Tibial artery (tissue), 4 donors: ENCODE measurements around the gene KAT6B.

Source experiments
- DNase-seq, 2 donors: peaks; one replicate each; pipeline ENCODE4 v3.0.0-alpha.2; 2019
- H3K27ac ChIP-seq, 2 donors: fragments of 200-600 bp; sonication (generic) in 1 of 2; 1 replicate in 1 of 2; 2 replicates in 1 of 2; pipeline ENCODE4 v1.5.1; 2018 to 2019; ENCODE audit warnings: mild to moderate bottlenecking in 1 of 2
- H3K27me3 ChIP-seq, 2 donors: fragments of 200-600 bp; sonication (generic) in 1 of 2; one replicate each; pipeline versions ENCODE4 v1.5.1 to v1.6.0; 2016 to 2019
- H3K36me3 ChIP-seq, 3 donors: fragments of 200-600 bp; sonication (generic) in 2 of 3; one replicate each; pipeline ENCODE4 v1.5.1; 2016 to 2019; ENCODE audit warnings: mild to moderate bottlenecking in 2 of 3
- H3K4me1 ChIP-seq, 4 donors: fragments of 200-600 bp; sonication (generic) in 2 of 4; 1 replicate in 3 of 4; 2 replicates in 1 of 4; pipeline ENCODE4 v1.5.1; 2016 to 2019
- H3K4me3 ChIP-seq, 2 donors: fragments of 200-600 bp; sonication (generic) in 1 of 2; 1 replicate in 1 of 2; 2 replicates in 1 of 2; pipeline ENCODE4 v1.5.1; 2018 to 2019; ENCODE audit warnings: mild to moderate bottlenecking in 2 of 2
- H3K9me3 ChIP-seq, 3 donors: fragments of 200-600 bp; sonication (generic) in 1 of 3; one replicate each; pipeline ENCODE4 v1.5.1; 2016 to 2019
- intact Hi-C: fragments of 100-400 bp; cut with DNase I; formaldehyde crosslinking; loops from one replicate; pipeline ENCODE4 v1.15.0; 2023; ENCODE audit warnings: low total_unique reads
- TF ChIP-seq, protein P1 (sequence below), 2 experiments: fragments of 200-600 bp in 1 of 2; fragments of 450-650 bp in 1 of 2; IDR thresholded peaks; one replicate each; pipeline ENCODE4 v1.5.1; 2017 to 2019; ENCODE audit warnings: antibody characterized with exemption in 2 of 2, mild to moderate bottlenecking in 1 of 2, moderate library complexity in 1 of 2

Gene KAT6B

DNA sequence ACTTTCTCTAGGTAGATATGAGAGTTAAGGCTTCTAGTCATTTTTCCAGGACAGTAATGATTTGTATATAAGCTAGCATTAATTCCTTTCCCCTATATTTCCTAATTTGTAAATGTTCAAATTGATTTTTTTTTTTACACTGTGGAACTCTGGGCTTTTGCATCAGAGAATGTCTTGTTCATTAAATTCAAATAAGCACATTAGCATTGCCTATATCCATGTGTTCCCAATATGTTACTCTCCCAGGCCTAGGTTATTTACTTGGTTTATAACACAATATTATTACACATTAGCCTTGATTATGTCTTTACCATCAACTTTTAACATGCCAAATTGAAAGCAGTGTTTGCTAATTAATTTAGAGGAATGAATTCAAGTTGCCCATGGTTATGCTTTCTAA lies 201.6 kb downstream of the KAT6B start:
- DNase-seq, result no peak
- intact Hi-C loops, result no loop called here

DNA sequence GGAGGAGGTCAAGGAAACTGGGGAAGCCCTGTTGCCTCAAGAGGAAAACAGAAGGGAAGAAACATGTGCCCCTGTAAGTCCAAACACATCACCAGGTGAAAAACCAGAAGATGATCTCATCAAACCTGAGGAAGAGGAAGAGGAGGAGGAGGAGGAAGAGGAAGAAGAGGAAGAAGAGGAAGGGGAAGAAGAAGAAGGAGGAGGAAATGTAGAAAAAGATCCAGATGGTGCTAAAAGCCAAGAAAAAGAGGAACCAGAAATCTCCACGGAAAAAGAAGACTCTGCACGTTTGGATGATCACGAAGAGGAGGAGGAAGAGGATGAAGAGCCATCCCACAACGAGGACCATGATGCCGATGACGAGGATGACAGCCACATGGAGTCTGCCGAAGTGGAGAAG lies 202.3 kb downstream of the KAT6B start:
- Histone ChIP-seq H3K9me3 (no peaks in the 10 kb centered on the region), H3K4me1 (no peaks in the 10 kb centered on the region), H3K27ac (no peak overlapping the region), H3K36me3 (peaks cover 58 to 68% (median 59%) of the 10 kb centered on the region in 3 donors), H3K27me3 (no peaks in the 10 kb centered on the region), H3K4me3 (no peak overlapping the region)
- TF ChIP-seq, protein P1, sequence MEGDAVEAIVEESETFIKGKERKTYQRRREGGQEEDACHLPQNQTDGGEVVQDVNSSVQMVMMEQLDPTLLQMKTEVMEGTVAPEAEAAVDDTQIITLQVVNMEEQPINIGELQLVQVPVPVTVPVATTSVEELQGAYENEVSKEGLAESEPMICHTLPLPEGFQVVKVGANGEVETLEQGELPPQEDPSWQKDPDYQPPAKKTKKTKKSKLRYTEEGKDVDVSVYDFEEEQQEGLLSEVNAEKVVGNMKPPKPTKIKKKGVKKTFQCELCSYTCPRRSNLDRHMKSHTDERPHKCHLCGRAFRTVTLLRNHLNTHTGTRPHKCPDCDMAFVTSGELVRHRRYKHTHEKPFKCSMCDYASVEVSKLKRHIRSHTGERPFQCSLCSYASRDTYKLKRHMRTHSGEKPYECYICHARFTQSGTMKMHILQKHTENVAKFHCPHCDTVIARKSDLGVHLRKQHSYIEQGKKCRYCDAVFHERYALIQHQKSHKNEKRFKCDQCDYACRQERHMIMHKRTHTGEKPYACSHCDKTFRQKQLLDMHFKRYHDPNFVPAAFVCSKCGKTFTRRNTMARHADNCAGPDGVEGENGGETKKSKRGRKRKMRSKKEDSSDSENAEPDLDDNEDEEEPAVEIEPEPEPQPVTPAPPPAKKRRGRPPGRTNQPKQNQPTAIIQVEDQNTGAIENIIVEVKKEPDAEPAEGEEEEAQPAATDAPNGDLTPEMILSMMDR (IDR thresholded peaks at IDR 0.05), result no peak
- intact Hi-C loops, result no loop called here
- DNase-seq, result no peak

More for the DNA sequence above, 201.6 kb downstream of the KAT6B start:
- no peak overlapping the region for H3K4me3 ChIP-seq
- H3K36me3 ChIP-seq, result peaks cover 64 to 75% (median 66%) of the 10 kb centered on the region in 3 donors
- H3K9me3 ChIP-seq, result no peaks in the 10 kb centered on the region
- H3K27me3 ChIP-seq, result no peaks in the 10 kb centered on the region
- TF ChIP-seq, protein P1 (IDR thresholded peaks at IDR 0.05), result no peak
- no peaks in the 10 kb centered on the region for H3K4me1 ChIP-seq
- H3K27ac ChIP-seq, result no peak overlapping the region

DNA sequence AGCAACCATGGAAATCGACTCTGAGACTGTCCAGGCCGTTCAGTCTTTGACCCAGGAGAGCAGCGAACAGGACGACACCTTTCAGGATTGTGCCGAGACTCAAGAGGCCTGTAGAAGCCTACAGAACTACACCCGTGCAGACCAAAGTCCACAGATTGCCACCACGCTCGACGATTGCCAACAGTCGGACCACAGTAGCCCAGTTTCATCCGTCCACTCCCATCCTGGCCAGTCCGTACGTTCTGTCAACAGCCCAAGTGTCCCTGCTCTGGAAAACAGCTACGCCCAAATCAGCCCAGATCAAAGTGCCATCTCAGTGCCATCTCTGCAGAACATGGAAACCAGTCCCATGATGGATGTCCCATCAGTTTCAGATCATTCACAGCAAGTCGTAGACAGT lies 203.0 kb downstream of the KAT6B start:
- TF ChIP-seq, protein P1 (IDR thresholded peaks at IDR 0.05), result no peak
- peaks cover 55 to 61% (median 56%) of the 10 kb centered on the region in 3 donors for H3K36me3 ChIP-seq
- intact Hi-C loops, result no loop called here

DNA sequence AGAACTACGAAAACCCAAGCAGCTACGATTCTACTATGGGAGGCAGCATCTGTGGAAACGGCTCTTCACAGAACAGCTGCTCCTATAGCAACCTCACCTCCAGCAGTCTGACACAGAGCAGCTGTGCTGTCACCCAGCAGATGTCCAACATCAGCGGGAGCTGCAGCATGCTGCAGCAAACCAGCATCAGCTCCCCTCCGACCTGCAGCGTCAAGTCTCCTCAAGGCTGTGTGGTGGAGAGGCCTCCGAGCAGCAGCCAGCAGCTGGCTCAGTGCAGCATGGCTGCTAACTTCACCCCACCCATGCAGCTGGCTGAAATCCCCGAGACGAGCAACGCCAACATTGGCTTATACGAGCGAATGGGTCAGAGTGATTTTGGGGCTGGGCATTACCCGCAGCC lies 203.5 kb downstream of the KAT6B start:
- H3K36me3 ChIP-seq, result peaks cover 51 to 57% (median 51%) of the 10 kb centered on the region in 3 donors
- intact Hi-C loops, result no loop called here

More for the DNA sequence above, 203.0 kb downstream of the KAT6B start:
- H3K27me3 ChIP-seq, result no peaks in the 10 kb centered on the region
- no peak for DNase-seq
- no peak overlapping the region for H3K4me3 ChIP-seq
- H3K27ac ChIP-seq, result no peak overlapping the region
- no peaks in the 10 kb centered on the region for H3K9me3 ChIP-seq
- H3K4me1 ChIP-seq, result no peaks in the 10 kb centered on the region

DNA sequence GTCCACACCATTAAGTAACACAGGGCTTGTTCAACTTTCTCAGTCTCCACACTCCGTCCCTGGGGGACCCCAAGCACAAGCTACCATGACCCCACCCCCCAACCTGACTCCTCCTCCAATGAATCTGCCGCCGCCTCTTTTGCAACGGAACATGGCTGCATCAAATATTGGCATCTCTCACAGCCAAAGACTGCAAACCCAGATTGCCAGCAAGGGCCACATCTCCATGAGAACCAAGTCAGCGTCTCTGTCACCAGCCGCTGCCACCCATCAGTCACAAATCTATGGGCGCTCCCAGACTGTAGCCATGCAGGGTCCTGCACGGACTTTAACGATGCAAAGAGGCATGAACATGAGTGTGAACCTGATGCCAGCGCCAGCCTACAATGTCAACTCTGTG lies 204.0 kb downstream of the KAT6B start:
- H3K27ac ChIP-seq, result no peak overlapping the region
- peaks cover 45 to 52% (median 46%) of the 10 kb centered on the region in 3 donors for H3K36me3 ChIP-seq
- H3K27me3 ChIP-seq, result no peaks in the 10 kb centered on the region
- no peak for DNase-seq
- TF ChIP-seq, protein P1 (IDR thresholded peaks at IDR 0.05), result no peak
- H3K9me3 ChIP-seq, result no peaks in the 10 kb centered on the region
- no peaks in the 10 kb centered on the region for H3K4me1 ChIP-seq
- intact Hi-C loops, result no loop called here
- H3K4me3 ChIP-seq, result no peak overlapping the region

More for the DNA sequence above, 203.5 kb downstream of the KAT6B start:
- no peaks in the 10 kb centered on the region for H3K4me1 ChIP-seq
- no peak for DNase-seq
- no peaks in the 10 kb centered on the region for H3K27me3 ChIP-seq
- no peak overlapping the region for H3K27ac ChIP-seq
- TF ChIP-seq, protein P1 (IDR thresholded peaks at IDR 0.05), result no peak
- H3K4me3 ChIP-seq, result no peak overlapping the region
- H3K9me3 ChIP-seq, result no peaks in the 10 kb centered on the region

DNA sequence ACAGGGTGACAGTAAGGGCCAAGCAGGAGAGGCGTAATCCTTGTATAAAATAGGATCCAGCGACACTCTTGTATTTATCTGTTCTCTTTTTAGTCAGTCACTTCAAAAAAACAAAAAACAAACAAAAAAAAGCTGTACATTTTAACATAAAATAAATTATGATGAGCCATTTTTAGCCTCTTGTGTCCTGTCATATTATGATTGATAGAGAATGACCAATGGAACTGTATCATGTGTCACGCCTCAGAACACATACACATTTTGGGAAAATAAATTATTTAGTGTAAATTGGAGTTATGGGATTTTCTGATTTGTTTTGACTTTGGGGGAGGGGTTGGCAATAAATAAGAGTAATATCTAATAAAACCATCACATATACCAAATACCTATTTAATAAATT lies 205.7 kb downstream of the KAT6B start:
- TF ChIP-seq, protein P1 (IDR thresholded peaks at IDR 0.05), result no peak
- Histone ChIP-seq H3K36me3 (peaks cover 30 to 37% (median 31%) of the 10 kb centered on the region in 3 donors), H3K27me3 (no peaks in the 10 kb centered on the region), H3K9me3 (no peaks in the 10 kb centered on the region), H3K4me1 (no peaks in the 10 kb centered on the region), H3K27ac (no peak overlapping the region), H3K4me3 (no peak overlapping the region)
- intact Hi-C loops, result no loop called here
- DNase-seq, result no peak
